ENCODE results near the gene TMEM129.

DNA sequence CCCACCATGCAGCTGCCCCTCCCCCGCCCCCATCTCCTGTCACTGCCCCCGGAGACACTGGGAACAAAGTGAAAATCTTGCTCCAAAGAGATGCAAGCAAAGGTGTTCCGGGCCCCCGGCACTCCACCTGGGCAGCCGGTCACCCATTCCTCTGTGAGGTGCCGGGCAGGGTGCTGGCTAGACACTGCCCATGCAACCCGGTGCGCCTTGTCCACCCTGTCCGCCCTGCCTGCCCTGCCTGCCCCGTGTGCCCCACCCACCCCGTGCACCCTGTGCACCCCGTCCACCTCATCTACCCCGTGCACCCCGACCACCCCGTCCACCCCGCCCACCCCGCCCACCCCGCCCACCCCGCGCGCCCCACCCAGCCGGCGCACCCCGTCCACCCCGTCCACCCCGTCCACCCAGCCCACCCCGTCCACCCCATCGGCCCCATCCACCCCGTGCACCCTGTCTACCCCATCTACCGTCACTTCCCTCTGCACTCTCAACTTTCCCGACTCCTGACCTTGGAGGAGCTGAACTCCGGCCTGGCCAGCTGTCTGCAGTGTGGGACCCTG is 40.1 kb upstream of the TMEM129 start:
- TF ChIP-seq EZH2 (IDR thresholded peaks at IDR 0.05) (no peak), CTCF (IDR thresholded peaks at IDR 0.05) (no peak), EZH2phosphoT487 (IDR thresholded peaks at IDR 0.05) (no peak)

Measured in neural progenitor cell (in vitro differentiated cells).